ENCODE data around the gene RNF121.
A peak's percentile ranks its signal among the peaks of the same experiment; 100 is the strongest.

RNF121 gene

GRCh38 chr11:71935338-71935925 lies 6.6 kb downstream of the RNF121 start:
- DNase-seq (ENCODE audit: low spot score) = no peak

- DNase-seq (ENCODE audit: low spot score) = no peak
Measured at GRCh38 chr11:71936825-71937224, 8.0 kb downstream of the RNF121 start.

GRCh38 chr11:71937826-71938225 lies 9.0 kb downstream of the RNF121 start:
- DNase-seq (ENCODE audit: low spot score) = no peak

GRCh38 chr11:71940561-71941219 lies 11.8 kb downstream of the RNF121 start:
- no peak for DNase-seq (ENCODE audit: low spot score)

GRCh38 chr11:71946144-71946571 lies 17.3 kb downstream of the RNF121 start:
- DNase-seq (ENCODE audit: low spot score) = no peak

GRCh38 chr11:71947498-71947897 lies 18.7 kb downstream of the RNF121 start:
- peak; percentile 20 for DNase-seq (ENCODE audit: low spot score)

GRCh38 chr11:71948314-71949027 lies 19.6 kb downstream of the RNF121 start:
- DNase-seq (ENCODE audit: low spot score) = no peak

- no peak for DNase-seq (ENCODE audit: low spot score)
Measured at GRCh38 chr11:71949034-71949433, 20.2 kb downstream of the RNF121 start.

- DNase-seq (ENCODE audit: low spot score) = no peak
Measured at GRCh38 chr11:71951741-71952310, 23.0 kb downstream of the RNF121 start.

GRCh38 chr11:71955898-71956456 lies 27.1 kb downstream of the RNF121 start:
- no peak for DNase-seq (ENCODE audit: low spot score)

GRCh38 chr11:71962428-71963038 lies 33.7 kb downstream of the RNF121 start:
- no peak for DNase-seq (ENCODE audit: low spot score)

- no peak for DNase-seq (ENCODE audit: low spot score)
Measured at GRCh38 chr11:71963468-71963867, 34.6 kb downstream of the RNF121 start.

- DNase-seq (ENCODE audit: low spot score) = no peak
Measured at GRCh38 chr11:71964641-71965040, 35.8 kb downstream of the RNF121 start.

- peak; percentile 42 for DNase-seq (ENCODE audit: low spot score)
Measured at GRCh38 chr11:71971680-71972079, 42.8 kb downstream of the RNF121 start.

- DNase-seq (ENCODE audit: low spot score) = no peak
Measured at GRCh38 chr11:71976551-71976950, 47.7 kb downstream of the RNF121 start.

GRCh38 chr11:71977090-71977489 lies 48.2 kb downstream of the RNF121 start:
- DNase-seq (ENCODE audit: low spot score) = no peak

- DNase-seq (ENCODE audit: low spot score) = peak; percentile 59
Measured at GRCh38 chr11:71977743-71978418, 49.0 kb downstream of the RNF121 start.

- no peak for DNase-seq (ENCODE audit: low spot score)
Measured at GRCh38 chr11:71979094-71979493, 50.2 kb downstream of the RNF121 start.

GRCh38 chr11:71979602-71980001 lies 50.8 kb downstream of the RNF121 start:
- no peak for DNase-seq (ENCODE audit: low spot score)

- DNase-seq (ENCODE audit: low spot score) = no peak
Measured at GRCh38 chr11:71986131-71986530, 57.3 kb downstream of the RNF121 start.

- DNase-seq (ENCODE audit: low spot score) = no peak
Measured at GRCh38 chr11:71987521-71987920, 58.7 kb downstream of the RNF121 start.

- no peak for DNase-seq (ENCODE audit: low spot score)
Measured at GRCh38 chr11:71988050-71988449, 59.2 kb downstream of the RNF121 start.
